Measurements from ENCODE around the gene PC.

The PC gene

GRCh38 chr11:66933531-66933930 is 24.7 kb downstream of the PC start:
- ATAC-seq = no peak
- TF ChIP-seq SNAI2 (CRISPR knock-in tag; IDR thresholded peaks at IDR 0.05) = no peak
- TF ChIP-seq ZNF565 (CRISPR knock-in tag; conservative IDR thresholded peaks at IDR 0.05; ENCODE audit: low read depth) = no peak
- no peak for TF ChIP-seq ZNF70 (CRISPR knock-in tag; IDR thresholded peaks at IDR 0.05)
- no peak for TF ChIP-seq CSDC2 (CRISPR knock-in tag; IDR thresholded peaks at IDR 0.05)
- TF ChIP-seq OSR1 (CRISPR knock-in tag; IDR thresholded peaks at IDR 0.05) = no peak
- no peak for TF ChIP-seq TSHZ2 (CRISPR knock-in tag; IDR thresholded peaks at IDR 0.05)
- no peak for TF ChIP-seq RARB (CRISPR knock-in tag; IDR thresholded peaks at IDR 0.05)
- no peak for TF ChIP-seq TOX (CRISPR knock-in tag; IDR thresholded peaks at IDR 0.05; ENCODE audit: borderline replicate concordance)
- TF ChIP-seq ESRRG (CRISPR knock-in tag; IDR thresholded peaks at IDR 0.05) = no peak
- no peak for TF ChIP-seq ISL1 (CRISPR knock-in tag; IDR thresholded peaks at IDR 0.05)
- no peak for TF ChIP-seq POU6F1 (CRISPR knock-in tag; IDR thresholded peaks at IDR 0.05; ENCODE audit: borderline replicate concordance, low read depth)
- TF ChIP-seq CREB5 (CRISPR knock-in tag; IDR thresholded peaks at IDR 0.05; ENCODE audit: low read depth) = no peak
- no peak for TF ChIP-seq ARNTL (CRISPR knock-in tag; IDR thresholded peaks at IDR 0.05; ENCODE audit: borderline replicate concordance, low read depth)
- no peak for TF ChIP-seq ZNF8 (CRISPR knock-in tag; IDR thresholded peaks at IDR 0.05)
- TF ChIP-seq PPARA (CRISPR knock-in tag; IDR thresholded peaks at IDR 0.05; ENCODE audit: borderline replicate concordance) = no peak

GRCh38 chr11:66932543-66932942 is 25.6 kb downstream of the PC start:
- peak; percentile 25; the same call in 1 of the 2 replicates for TF ChIP-seq ISL1 (CRISPR knock-in tag; IDR thresholded peaks at IDR 0.05)
- 0 out of 2 replicates have a peak, but pooled peaks have one; percentile 13 for TF ChIP-seq TCF4 (CRISPR knock-in tag; IDR thresholded peaks at IDR 0.05; ENCODE audit: borderline replicate concordance)
- no peak for TF ChIP-seq PPARA (CRISPR knock-in tag; IDR thresholded peaks at IDR 0.05; ENCODE audit: borderline replicate concordance)
- no peak for ATAC-seq

- no peak for ATAC-seq
Observed at GRCh38 chr11:66929753-66930152, 28.4 kb downstream of the PC start.

GRCh38 chr11:66924272-66924671 is 33.9 kb downstream of the PC start:
- no peak for TF ChIP-seq GLIS3 (CRISPR knock-in tag; IDR thresholded peaks at IDR 0.05)
- no peak for TF ChIP-seq CREB5 (CRISPR knock-in tag; IDR thresholded peaks at IDR 0.05; ENCODE audit: low read depth)
- no peak for TF ChIP-seq PATZ1 (CRISPR knock-in tag; IDR thresholded peaks at IDR 0.05; ENCODE audit: borderline replicate concordance)
- no peak for TF ChIP-seq ESRRG (CRISPR knock-in tag; IDR thresholded peaks at IDR 0.05)
- no peak for TF ChIP-seq POU6F1 (CRISPR knock-in tag; IDR thresholded peaks at IDR 0.05; ENCODE audit: borderline replicate concordance, low read depth)

More at GRCh38 chr11:66929753-66930152, 28.4 kb downstream of the PC start:
- TF ChIP-seq ARNTL (CRISPR knock-in tag; IDR thresholded peaks at IDR 0.05; ENCODE audit: borderline replicate concordance, low read depth) (no peak), ZNF8 (CRISPR knock-in tag; IDR thresholded peaks at IDR 0.05) (no peak), CSDC2 (CRISPR knock-in tag; IDR thresholded peaks at IDR 0.05) (no peak), POU6F1 (CRISPR knock-in tag; IDR thresholded peaks at IDR 0.05; ENCODE audit: borderline replicate concordance, low read depth) (no peak), ESRRG (CRISPR knock-in tag; IDR thresholded peaks at IDR 0.05) (no peak)

More at GRCh38 chr11:66924272-66924671, 33.9 kb downstream of the PC start:
- no peak for ATAC-seq
